ENCODE measurements around the gene TFCP2L1. TPM values are rescaled to one million over a fixed set of nuclear protein-coding genes. Genes with fewer than 3 reads are reported as not detected.

The TFCP2L1 gene
- polyA plus RNA-seq, 4 donors = 1.0 to 60.3 (median 53.8) TPM

GRCh38 chr2:121297217-121297830, 12.3 kb upstream of the TFCP2L1 start:
- DNase-seq (ENCODE audit: low read depth in 4 of 4, low spot score in 3 of 4) = no peak

- DNase-seq (ENCODE audit: low read depth in 4 of 4, low spot score in 3 of 4) = no peak
Observed at GRCh38 chr2:121295911-121296650, 11.1 kb upstream of the TFCP2L1 start.

- DNase-seq (ENCODE audit: low read depth in 4 of 4, low spot score in 3 of 4) = no peak
Observed at GRCh38 chr2:121294881-121295840, 10.2 kb upstream of the TFCP2L1 start.

- no peak for DNase-seq (ENCODE audit: low read depth in 4 of 4, low spot score in 3 of 4)
Observed at GRCh38 chr2:121293450-121294325, 8.7 kb upstream of the TFCP2L1 start.

- no peak for DNase-seq (ENCODE audit: low read depth in 4 of 4, low spot score in 3 of 4)
Observed at GRCh38 chr2:121291251-121291580, 6.2 kb upstream of the TFCP2L1 start.

- no peak for DNase-seq (ENCODE audit: low read depth in 4 of 4, low spot score in 3 of 4)
Observed at GRCh38 chr2:121289271-121289670, 4.3 kb upstream of the TFCP2L1 start.

GRCh38 chr2:121288454-121289231, 3.6 kb upstream of the TFCP2L1 start:
- DNase-seq (ENCODE audit: low read depth in 4 of 4, low spot score in 3 of 4) = no peak

GRCh38 chr2:121287956-121288355, 3.0 kb upstream of the TFCP2L1 start:
- DNase-seq (ENCODE audit: low read depth in 4 of 4, low spot score in 3 of 4) = no peak

- DNase-seq (ENCODE audit: low read depth in 4 of 4, low spot score in 3 of 4) = no peak
Observed at GRCh38 chr2:121287146-121287798, 2.3 kb upstream of the TFCP2L1 start.

GRCh38 chr2:121286506-121286905, 1.5 kb upstream of the TFCP2L1 start:
- no peak for DNase-seq (ENCODE audit: low read depth in 4 of 4, low spot score in 3 of 4)

GRCh38 chr2:121285926-121286325, 924 bp upstream of the TFCP2L1 start:
- DNase-seq (ENCODE audit: low read depth in 4 of 4, low spot score in 3 of 4) = no peak

- DNase-seq (ENCODE audit: low read depth in 4 of 4, low spot score in 3 of 4) = no peak
Observed at GRCh38 chr2:121283670-121284462, 1.1 kb downstream of the TFCP2L1 start.

GRCh38 chr2:121282800-121283385, 2.1 kb downstream of the TFCP2L1 start:
- no peak for DNase-seq (ENCODE audit: low read depth in 4 of 4, low spot score in 3 of 4)

- no peak for DNase-seq (ENCODE audit: low read depth in 4 of 4, low spot score in 3 of 4)
Observed at GRCh38 chr2:121281694-121282093, 3.3 kb downstream of the TFCP2L1 start.

- DNase-seq (ENCODE audit: low read depth in 4 of 4, low spot score in 3 of 4) = no peak
Observed at GRCh38 chr2:121281107-121281506, 3.9 kb downstream of the TFCP2L1 start.

- DNase-seq (ENCODE audit: low read depth in 4 of 4, low spot score in 3 of 4) = no peak
Observed at GRCh38 chr2:121279476-121280220, 5.4 kb downstream of the TFCP2L1 start.

- DNase-seq (ENCODE audit: low read depth in 4 of 4, low spot score in 3 of 4) = no peak
Observed at GRCh38 chr2:121276341-121276740, 8.7 kb downstream of the TFCP2L1 start.

Measured in left renal pelvis (tissue), 4 donors.